Activated CD4-positive, alpha-beta T cell treated with anti-CD3 and anti-CD28 coated beads for 4 hours (primary cell): ENCODE measurements around the gene MYO7A.

ENCODE experiments used
- DNase-seq, 2 donors: peaks; one replicate each; pipeline ENCODE4 v3.0.0-alpha.2; 2020

MYO7A gene

DNA sequence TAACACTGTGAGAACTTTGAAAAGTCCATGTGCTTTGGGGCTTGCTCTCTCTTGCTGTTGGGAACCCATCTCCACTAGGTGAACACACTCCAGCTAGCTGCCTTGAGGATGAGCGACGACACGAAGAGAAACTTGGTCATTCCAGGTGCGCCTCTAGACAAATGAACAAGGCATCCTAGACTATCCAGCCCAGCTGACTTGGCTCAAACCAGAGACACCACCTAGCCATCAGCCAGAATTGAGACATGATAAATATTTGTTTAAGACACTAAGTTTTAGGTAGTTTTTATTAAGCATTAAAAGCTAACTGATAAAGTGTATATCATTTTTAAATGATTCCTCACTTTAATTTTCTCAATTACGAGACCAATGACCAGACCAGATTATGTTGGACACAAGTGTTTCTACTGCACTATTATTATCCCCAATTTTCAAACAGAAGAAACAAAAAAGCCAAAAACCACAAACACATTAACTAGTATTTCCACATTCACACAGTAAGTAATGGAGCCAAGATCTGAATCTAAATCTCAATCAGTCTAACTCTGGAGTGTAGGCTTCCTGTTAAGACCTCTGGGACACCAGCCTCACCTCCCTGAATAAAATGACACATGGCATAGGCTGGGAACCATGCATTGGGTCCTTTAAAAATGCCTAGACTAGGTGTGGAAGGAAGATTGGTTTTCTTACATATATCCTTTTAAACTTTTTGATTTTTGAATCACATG is 103.0 kb downstream of the MYO7A start:
- no peak for DNase-seq

DNA sequence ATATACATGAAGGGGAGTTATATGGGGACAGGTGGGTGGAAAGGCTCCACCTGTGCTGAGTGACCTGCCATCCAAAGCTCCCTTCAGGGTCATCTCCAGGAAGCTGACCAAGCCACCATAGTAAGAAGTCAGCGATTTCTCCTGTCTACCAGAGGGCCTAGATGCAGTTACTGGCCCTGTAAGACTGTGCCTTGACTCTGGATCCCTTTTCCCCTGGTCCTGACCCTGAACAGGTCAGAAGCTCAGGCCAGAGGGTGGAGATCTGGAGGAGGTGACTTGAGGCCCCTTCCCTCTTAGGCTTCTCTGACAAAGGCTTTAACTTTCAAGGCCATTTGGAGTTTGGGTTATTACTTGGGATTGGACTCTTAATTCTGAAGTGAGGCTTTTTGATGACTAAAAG is 103.8 kb downstream of the MYO7A start:
- DNase-seq, result no peak

DNA sequence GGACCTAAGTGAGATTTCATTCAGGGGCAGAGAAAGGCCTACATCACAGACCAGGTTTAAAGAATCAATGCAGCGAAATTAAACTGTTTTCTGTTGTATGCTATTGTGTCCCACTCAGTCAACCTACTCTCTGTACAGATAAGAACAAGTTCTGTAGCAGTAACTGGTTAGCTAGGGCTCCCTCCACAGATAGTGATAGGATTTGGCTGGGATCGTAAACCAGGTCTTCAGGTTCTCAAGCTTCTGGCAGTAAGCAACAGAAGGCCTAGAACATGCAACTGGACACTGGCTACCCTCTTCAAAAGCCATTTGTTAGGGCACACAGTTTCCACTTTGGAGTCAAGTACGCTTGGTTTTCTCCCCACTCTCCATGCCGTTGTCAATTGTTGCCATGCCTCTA is 104.2 kb downstream of the MYO7A start:
- no peak for DNase-seq

DNA sequence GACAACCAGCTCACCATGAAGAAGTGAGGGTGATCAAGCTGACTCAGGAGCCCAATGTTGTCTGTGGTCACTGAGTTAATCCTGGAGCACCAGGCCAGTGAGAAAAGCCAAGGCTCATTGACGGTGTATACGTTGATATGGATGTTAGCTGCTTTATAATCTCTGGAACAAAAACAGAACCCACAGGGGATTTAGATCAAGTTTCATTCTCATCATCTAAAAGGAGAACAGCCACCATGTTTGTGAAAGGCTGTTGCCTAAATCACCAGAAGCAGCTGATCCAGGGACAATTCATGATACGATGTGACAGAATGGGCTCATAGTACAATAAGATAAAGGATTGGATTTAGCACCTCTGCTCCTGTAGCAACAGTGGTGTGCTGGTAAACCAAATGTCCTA is 105.0 kb downstream of the MYO7A start:
- no peak for DNase-seq

DNA sequence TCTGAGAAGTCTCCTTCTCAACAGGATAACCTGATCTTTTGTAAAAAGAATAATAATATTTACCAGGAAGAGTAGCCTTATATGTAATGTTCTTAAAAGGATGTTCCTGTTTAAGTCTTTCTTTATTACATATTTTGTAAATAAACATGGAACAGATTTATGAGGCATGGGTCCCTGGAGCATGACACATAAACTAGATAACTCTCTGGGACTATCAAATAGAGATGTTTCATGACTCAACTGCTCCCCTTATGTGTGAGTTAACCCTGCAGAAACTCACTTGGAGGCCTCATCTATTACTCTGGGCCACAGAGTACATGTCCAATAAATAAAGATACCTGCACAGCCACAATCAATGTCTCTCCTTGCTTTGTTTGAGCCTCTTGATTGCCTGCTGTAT is 108.9 kb downstream of the MYO7A start:
- no peak for DNase-seq

DNA sequence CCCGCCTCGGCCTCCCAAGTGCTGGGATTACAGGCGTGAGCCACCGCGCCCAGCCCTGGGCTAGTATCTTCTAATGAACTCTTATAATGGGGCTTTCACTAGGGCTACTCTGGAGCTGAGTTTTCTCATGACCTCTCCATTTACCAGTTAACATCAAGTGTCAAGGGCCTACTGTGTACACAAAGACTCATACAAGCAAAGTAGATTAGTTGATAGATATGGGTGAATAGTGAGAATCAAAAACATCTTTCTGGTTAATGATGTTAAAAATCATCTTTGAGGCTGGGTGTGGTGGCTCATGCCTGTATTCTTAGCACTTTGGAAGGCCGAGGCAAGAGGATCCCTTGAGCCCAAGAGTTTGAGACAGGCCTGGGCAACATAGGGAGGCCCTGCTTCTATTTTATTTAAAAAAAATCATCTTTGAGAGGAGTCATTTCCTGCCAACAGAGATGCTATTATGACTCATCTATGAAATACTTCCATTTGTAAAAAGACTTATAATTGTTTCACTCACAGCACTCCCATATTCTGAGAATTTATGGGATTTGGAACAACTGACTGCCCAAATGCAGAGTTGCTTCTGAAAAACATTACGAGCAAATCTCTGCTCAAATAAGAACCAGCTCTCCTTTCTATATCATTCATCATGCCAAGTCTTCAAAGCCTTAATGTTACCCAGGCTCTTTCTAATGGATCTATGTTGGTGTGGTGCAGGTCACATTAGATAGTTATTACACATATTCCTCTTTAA is 116.4 kb downstream of the MYO7A start:
- DNase-seq, result no peak

DNA sequence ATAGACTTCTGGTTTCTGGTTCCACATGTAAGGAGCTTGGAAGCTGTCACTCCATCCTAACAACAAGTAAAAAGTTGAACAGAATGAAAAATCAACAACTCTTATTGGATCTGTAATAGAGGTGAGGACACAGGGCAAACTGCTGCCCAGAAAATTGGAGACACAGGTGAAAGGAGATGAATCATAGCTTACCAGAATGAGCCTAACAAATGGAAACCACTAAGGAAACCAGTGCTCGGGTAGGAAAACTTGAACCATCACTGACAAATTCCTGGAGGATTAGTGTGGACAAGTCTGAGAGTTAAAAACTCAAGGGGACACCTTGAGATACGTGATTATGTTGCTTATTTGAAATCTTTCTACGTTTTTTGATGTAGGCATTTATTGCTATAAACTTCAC is 121.4 kb downstream of the MYO7A start:
- no peak for DNase-seq

DNA sequence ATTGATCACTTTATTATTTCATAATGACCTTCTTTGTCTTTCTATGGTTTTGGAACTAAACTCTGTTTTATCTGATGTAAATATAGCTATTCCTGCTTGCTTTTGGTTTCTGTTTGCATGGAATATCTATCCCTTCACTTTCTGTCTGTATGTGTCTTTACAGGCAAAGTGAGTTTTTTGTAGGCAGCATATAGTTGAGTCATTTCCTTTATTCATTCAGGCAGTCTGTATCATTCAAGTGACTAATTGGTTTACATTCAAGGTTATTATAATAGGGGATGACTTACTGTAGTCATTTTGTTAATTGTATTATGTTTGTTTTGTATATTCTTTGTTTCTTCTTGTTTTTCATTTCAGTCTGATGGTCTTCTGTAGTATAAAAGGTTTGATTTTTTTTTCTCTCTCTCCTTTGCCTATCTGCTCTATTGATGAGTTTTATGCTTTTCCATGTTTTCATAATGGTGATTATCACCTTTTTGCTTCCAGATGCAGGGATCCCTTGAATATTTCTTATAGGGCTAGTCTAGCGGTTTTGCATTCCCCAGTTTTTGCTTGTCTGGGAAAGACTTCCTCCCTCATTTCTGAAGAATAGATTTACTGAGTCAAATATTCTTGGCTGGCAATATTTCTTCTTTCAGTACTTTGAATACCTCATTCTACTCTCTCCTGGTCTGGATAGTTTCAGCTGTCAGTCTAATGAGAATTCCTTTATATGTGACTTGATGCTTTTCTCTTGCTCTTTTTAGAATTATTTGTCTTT is 123.0 kb downstream of the MYO7A start:
- DNase-seq, result no peak

DNA sequence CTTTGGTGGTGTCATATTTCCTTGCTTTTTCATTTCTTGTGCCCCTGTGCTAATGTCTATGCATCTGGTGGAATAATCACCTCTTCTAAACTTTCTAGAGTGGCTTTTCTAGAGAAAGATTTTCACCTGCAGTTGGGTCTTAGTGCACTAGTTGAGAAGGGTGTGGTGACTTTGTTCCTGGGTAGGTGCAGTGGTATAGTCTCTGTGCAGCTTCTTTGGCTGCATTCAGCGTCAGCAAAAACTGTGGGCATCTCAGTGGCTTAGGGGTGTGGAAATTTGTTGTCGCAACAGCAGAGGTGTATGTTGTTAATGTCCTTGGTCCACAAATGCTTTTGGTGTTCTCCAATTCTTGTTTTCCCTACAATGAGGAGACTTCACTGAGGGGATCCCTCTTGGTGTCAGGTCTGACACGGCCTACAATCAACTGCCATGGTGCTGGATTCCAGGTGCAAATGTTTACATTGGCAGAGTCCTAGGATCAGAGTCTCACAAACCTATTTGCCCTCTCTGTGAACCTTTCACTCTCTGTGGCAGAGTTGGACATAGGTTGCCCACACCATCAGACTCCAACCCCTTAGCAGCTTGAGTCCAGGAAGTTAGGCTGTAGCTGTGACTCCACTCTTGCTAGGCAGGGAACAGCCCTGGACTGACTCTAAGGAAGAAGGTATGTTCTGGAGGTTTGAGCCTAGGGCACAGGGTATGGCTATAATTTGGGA is 124.7 kb downstream of the MYO7A start:
- DNase-seq, result no peak

DNA sequence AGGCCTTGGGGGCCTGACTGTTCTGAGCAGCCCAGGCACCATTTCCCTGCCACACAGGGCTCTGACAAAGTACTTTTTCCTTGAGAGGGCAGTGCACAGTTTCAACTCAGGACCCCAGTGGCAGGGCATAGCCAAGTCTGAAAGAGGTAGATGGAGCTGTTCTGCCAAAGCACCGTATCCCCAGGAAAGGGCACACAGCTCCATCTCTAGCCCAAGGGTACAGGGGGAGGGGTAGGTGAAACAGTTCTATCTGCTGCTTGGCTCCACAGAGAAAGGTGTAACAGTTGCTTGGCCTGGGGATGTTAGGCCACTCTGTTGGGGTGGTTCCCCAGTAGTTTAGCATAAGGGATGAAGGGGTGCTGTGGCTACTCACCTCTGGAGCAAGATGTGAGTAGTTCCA is 125.6 kb downstream of the MYO7A start:
- no peak for DNase-seq

DNA sequence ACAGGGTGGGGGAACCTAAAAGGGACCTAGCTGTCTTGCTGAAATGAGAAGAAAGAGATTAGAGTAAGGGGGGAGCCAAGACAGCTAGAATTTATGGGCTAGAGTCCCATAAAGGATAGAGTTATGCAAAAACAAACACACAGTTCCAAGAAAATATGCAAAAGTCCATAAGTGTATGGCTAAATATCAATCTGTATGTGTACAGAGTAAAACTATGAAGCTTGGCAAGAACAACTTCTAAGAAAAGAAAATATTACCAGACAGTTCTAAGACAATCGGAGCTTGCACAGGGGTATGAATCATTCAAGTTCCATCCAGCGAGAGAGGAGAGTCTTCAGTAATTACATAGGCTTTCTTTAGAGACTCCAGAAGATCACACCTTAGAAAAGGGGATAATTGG is 131.6 kb downstream of the MYO7A start:
- no peak for DNase-seq

DNA sequence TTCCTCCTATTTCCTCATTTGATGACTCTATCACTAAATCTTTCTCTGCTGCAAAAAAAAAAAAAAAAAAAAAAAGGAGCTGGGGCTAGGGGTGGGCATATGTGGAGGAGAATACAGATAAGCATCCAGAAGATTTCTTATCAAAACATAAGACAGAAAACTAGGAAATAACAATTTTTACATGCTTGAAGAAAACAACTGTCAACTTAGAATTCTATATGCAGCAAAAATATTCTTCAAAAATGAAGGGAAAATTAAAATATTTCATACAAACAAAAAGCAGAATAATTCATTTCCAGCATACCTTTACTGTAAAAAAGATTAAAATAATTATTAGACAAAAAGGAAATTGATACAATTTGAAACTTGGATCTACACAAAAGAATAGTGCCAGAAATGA is 134.8 kb downstream of the MYO7A start:
- no peak for DNase-seq
